Cardiac muscle cell (in vitro differentiated cells and primary cell): ENCODE data around the gene LGALS4. TPM values are rescaled to one million over a fixed set of nuclear protein-coding genes. Genes with fewer than 3 reads are reported as not detected.
"Not testable (repeated sequence)": the region's sequence is repeated elsewhere in the genome, so short reads cannot be mapped to it uniquely, and the experiment has no call there.

Experiments used
- DNase-seq, 2 donors: peaks; one replicate each; pipeline versions ENCODE4 v3.0.0 to v3.0.0-alpha.2; 2010 to 2017; ENCODE audit warnings: low read depth in 1 of 2, low spot score in 1 of 2
- H3K27ac ChIP-seq: fragments of 200-600 bp; sonication (generic); 2 replicates; pipeline ENCODE4 v1.5.1; 2016
- H3K27me3 ChIP-seq: fragments of 200-600 bp; sonication (generic); 2 replicates; pipeline ENCODE4 v1.6.0; 2016; ENCODE audit warnings: control low read depth
- H3K36me3 ChIP-seq: fragments of 200-600 bp; sonication (generic); 2 replicates; pipeline ENCODE4 v1.5.1; 2016; ENCODE audit warnings: control low read depth
- H3K4me1 ChIP-seq: fragments of 200-600 bp; sonication (generic); 2 replicates; pipeline ENCODE4 v1.8.1; 2017; ENCODE audit warnings: low read depth, mild to moderate bottlenecking, mixed run types
- H3K4me3 ChIP-seq: fragments of 200-600 bp; sonication (generic); 2 replicates; pipeline ENCODE4 v1.5.1; 2016; ENCODE audit warnings: mild to moderate bottlenecking
- H3K9me3 ChIP-seq: fragments of 200-600 bp; sonication (generic); 2 replicates; pipeline ENCODE4 v1.5.1; 2017; ENCODE audit warnings: low read depth, mild to moderate bottlenecking, control low read depth
- CTCF ChIP-seq: IDR thresholded peaks from 2 replicates; pipeline ENCODE4 v1.5.1; 2012; ENCODE audit warnings: low read depth, mild to moderate bottlenecking, low read length
- polyA plus RNA-seq: library from polyadenylated mRNA; unstranded; fragments of >200 nt; fragmentation: Nextera tagmentation; extraction: Ambion mirVana; gene quantifications from 2 replicates; pipeline ENCODE4 v1.2.1, GENCODE V29; 2016
- total RNA-seq: library from RNA; depleted of rRNA; stranded (reverse); fragments of >200 nt; gene quantifications from 2 replicates; pipeline ENCODE4 v1.2.3, GENCODE V29; 2016

The LGALS4 gene
- total and polyA plus RNA-seq, 2 experiments from 2014 or later: 0.50 to 1.0 TPM

GRCh38 chr19:38830039-38830733, 17.4 kb upstream of the LGALS4 start:
- Histone ChIP-seq H3K4me3 (no peak overlapping the region), H3K4me1 (peaks cover 9% of the 10 kb centered on the region), H3K27ac (no peak overlapping the region), H3K36me3 (peaks cover 13% of the 10 kb centered on the region), H3K27me3 (no peaks in the 10 kb centered on the region), H3K9me3 (no peaks in the 10 kb centered on the region)
- no peak for TF ChIP-seq CTCF
- DNase-seq: no peak

DNA sequence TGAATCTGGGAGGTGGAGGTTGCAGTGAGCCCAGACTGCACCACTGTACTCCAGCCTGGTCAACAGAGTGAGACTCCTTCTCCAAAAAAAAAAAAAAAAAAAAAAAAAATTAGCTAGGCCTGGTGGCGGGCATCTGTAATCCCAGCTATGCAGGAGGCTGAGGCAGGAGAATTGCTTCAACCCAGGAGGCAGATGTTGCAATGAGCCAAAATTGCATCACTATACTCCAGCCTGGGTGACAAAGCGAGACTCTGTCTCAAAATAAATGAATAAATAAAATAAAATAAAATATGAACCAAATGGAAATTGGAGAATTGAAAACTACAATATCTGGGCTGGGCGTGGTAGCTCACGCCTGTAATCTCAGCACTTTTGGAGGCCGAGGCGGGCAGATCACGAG, 16.5 kb upstream of the LGALS4 start:
- H3K9me3 ChIP-seq, H3K4me3 ChIP-seq, H3K27ac ChIP-seq, H3K4me1 ChIP-seq, H3K27me3 ChIP-seq: not testable (repeated sequence)
- H3K36me3 ChIP-seq: peaks cover 13% of the 10 kb centered on the region
- DNase-seq: peak in 1 of 2 donors; percentile 84

- Histone ChIP-seq H3K9me3 (no peaks in the 10 kb centered on the region), H3K36me3 (peaks cover 13% of the 10 kb centered on the region), H3K4me3 (no peak overlapping the region), H3K27me3 (no peaks in the 10 kb centered on the region), H3K4me1 (peaks cover 8% of the 10 kb centered on the region), H3K27ac (peak overlapping the region; percentile 53)
- no peak for TF ChIP-seq CTCF
- no peak for DNase-seq
Measured at GRCh38 chr19:38826856-38827551, 14.3 kb upstream of the LGALS4 start.

DNA sequence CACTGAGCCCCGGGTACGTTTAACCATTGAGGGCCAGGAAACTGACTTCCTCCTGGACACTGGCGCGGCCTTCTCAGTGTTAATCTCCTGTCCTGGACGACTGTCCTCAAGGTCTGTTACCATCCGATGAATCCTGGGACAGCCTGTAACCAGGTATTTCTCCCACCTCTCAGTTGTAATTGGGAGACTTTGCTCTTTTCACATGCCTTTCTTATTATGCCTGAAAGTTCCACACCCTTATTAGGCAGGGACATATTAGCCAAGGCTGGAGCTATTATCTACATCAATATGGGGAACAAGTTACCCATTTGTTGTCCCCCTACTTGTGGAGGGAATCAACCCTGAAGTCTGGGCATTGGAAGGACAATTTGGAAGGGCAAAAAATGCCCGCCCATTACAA, 13.2 kb upstream of the LGALS4 start:
- H3K36me3 ChIP-seq: peaks cover 13% of the 10 kb centered on the region
- H3K27me3 ChIP-seq: not testable (repeated sequence)

GRCh38 chr19:38821230-38821825, 8.6 kb upstream of the LGALS4 start:
- not testable (repeated sequence) for H3K9me3 ChIP-seq, DNase-seq, H3K27me3 ChIP-seq, H3K36me3 ChIP-seq, H3K4me3 ChIP-seq
- Histone ChIP-seq H3K4me1 (peaks cover 31% of the 10 kb centered on the region), H3K27ac (peak overlapping the region; percentile 74)

More for the DNA sequence above, 13.2 kb upstream of the LGALS4 start:
- H3K4me3 ChIP-seq, DNase-seq, H3K4me1 ChIP-seq, H3K9me3 ChIP-seq: not testable (repeated sequence)
- peak overlapping the region; percentile 14 for H3K27ac ChIP-seq

- no peak for TF ChIP-seq CTCF
- peak in 1 of 2 donors; percentile 83 for DNase-seq
- H3K27ac ChIP-seq: peak overlapping the region; percentile 74
Measured at GRCh38 chr19:38819231-38819920, 6.6 kb upstream of the LGALS4 start.

More at GRCh38 chr19:38819231-38819920, 6.6 kb upstream of the LGALS4 start:
- H3K27me3 ChIP-seq: no peaks in the 10 kb centered on the region
- no peaks in the 10 kb centered on the region for H3K9me3 ChIP-seq
- H3K4me3 ChIP-seq: no peak overlapping the region
- peaks cover 12% of the 10 kb centered on the region for H3K36me3 ChIP-seq
- peaks cover 31% of the 10 kb centered on the region for H3K4me1 ChIP-seq
